Esophagus (tissue), 2 donors: ENCODE data around the gene UNC93B1. TPM values are rescaled to one million over a fixed set of nuclear protein-coding genes. Genes with fewer than 3 reads are reported as not detected.

Experiments
- H3K27ac ChIP-seq, 2 donors: one replicate each; pipeline ENCODE4 v1.5.1; 2013; ENCODE audit warnings: low read depth in 2 of 2, mild to moderate bottlenecking in 2 of 2, inconsistent platforms in 1 of 2, low read length in 1 of 2, moderate library complexity in 1 of 2
- H3K27me3 ChIP-seq, 2 donors: one replicate each; pipeline ENCODE4 v1.6.1; 2013; ENCODE audit warnings: low read length in 2 of 2, control low read depth in 1 of 2, mild to moderate bottlenecking in 1 of 2; ENCODE audit not compliant: insufficient read depth in 2 of 2, control insufficient read depth in 1 of 2
- H3K36me3 ChIP-seq, 2 donors: one replicate each; pipeline ENCODE4 v1.6.1; 2013; ENCODE audit warnings: low read length in 1 of 2; ENCODE audit not compliant: control insufficient read depth in 2 of 2, insufficient read depth in 2 of 2
- H3K4me1 ChIP-seq, 2 donors: one replicate each; pipeline ENCODE4 v1.6.1; 2013; ENCODE audit warnings: low read length in 1 of 2; ENCODE audit not compliant: control insufficient read depth in 2 of 2, insufficient read depth in 2 of 2
- H3K4me3 ChIP-seq, 2 donors: one replicate each; pipeline ENCODE4 v1.5.1; 2013; ENCODE audit warnings: low read length in 2 of 2, mild to moderate bottlenecking in 2 of 2, low read depth in 1 of 2, moderate library complexity in 1 of 2
- H3K9me3 ChIP-seq, 2 donors: one replicate each; pipeline ENCODE4 v1.6.1; 2013; ENCODE audit warnings: mild to moderate bottlenecking in 2 of 2, low read depth in 1 of 2, low read length in 1 of 2, moderate library complexity in 1 of 2; ENCODE audit not compliant: control insufficient read depth in 2 of 2, insufficient read depth in 1 of 2
- WGBS, 2 donors: extraction: QIAGEN DNeasy Blood & Tissue Kit; methylation state at CpG; one replicate each; pipeline ENCODE4 v1.1.7; 2013; 5-methylcytosine and 5-hydroxymethylcytosine counted together
- polyA plus RNA-seq, 2 donors: library from polyadenylated mRNA; stranded (reverse); fragments of 200-250 nt; gene quantifications; one replicate each; pipeline ENCODE4 v1.2.3, GENCODE V29; 2013
- donor health status: healthy with polysubstance abuse.
- donor health status: Bipolar disorder and iron deficiency.

The UNC93B1 gene
- polyA plus RNA-seq, 2 donors = 20.5 to 24.4 TPM

DNA sequence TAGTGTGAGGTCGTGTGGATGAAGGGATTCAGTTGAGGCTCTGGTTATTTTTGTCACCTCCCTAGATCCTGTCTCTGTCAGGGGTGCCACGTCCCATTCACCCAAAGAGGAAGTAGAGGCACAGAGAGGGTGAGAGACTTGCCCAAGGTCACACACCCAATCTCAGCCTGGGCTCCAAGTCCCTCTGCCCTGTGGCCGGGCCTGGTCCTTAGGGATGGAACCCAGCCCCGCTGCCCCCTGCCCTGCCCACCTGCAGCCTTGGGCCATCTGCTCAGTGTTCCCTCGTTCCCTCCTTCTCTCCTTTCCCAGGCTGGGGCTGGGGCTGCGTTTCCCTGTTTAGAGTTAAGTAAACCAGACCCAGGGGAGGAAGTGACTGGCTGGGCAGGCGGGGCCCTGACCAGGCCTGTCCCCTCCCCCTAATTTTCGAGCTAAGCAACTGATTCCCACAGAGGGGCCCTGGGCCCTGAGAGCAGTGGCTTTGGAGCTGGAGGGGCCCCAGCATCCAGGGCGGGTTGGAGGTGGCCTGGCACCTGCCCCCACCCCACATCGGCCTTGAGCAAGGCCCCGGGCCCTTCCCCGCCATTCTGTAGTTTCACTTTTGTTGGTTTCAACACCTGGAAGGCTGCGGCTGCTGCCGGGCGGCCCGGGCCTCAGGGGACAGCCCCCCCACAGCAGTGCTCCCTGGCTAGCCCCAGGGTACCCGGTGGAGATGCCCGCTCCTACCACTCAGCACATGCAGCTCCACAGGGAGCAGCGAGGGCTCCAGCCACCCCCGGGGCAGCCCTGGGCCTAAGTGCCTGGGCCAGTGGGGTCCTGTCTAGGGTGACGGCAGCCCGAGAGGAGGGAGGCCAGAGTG, 36.4 kb upstream of the UNC93B1 start:
- peaks cover 0 to 25% of the 10 kb centered on the region in 2 donors for H3K36me3 ChIP-seq
- H3K9me3 ChIP-seq = no peaks in the 10 kb centered on the region
- peaks cover 12 to 23% of the 10 kb centered on the region in 2 donors for H3K4me1 ChIP-seq
- H3K4me3 ChIP-seq = peak overlapping the region; percentile 46 to 71
- H3K27me3 ChIP-seq = no peaks in the 10 kb centered on the region
- WGBS, 2 donors = 6 to 16% methylated on average over 22 of the region's 22 CpGs
- H3K27ac ChIP-seq = peak overlapping the region; percentile 78 to 82

DNA sequence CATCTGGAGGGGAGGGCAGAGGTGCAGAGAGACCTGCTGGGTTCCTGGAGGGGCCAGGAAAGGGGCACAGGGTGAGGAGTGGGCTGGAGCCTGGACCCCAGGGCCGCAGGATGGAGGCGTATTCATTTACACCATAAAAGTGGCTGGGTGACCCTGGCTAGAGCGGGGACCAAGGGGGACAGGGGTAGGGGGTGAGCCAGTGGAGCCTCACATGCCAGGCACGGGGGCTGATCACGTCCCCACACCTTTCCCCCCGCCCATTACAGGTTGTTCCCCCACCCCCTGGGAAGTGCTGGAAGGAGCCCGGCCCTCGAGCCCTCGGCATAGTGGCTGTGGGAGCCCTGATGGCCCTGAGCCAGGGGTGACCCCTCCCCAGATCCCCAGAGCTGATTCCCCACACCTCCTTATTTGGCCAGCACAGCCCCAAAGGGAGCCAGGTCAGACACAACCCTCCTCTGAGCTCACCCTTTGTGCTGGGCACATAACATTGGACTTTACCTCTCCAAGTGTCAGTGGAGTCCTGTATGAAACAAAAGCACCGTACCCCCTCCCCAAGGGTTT, 35.7 kb upstream of the UNC93B1 start:
- H3K27ac ChIP-seq = peak overlapping the region; percentile 83 to 84
- H3K4me3 ChIP-seq = peak overlapping the region; percentile 71 to 72
- H3K36me3 ChIP-seq = peaks cover 0 to 21% of the 10 kb centered on the region in 2 donors
- no peaks in the 10 kb centered on the region for H3K27me3 ChIP-seq
- H3K4me1 ChIP-seq = peaks cover 12 to 23% of the 10 kb centered on the region in 2 donors
- 18 to 24% methylated on average over 10 of the region's 10 CpGs for WGBS, 2 donors
- no peaks in the 10 kb centered on the region for H3K9me3 ChIP-seq

DNA sequence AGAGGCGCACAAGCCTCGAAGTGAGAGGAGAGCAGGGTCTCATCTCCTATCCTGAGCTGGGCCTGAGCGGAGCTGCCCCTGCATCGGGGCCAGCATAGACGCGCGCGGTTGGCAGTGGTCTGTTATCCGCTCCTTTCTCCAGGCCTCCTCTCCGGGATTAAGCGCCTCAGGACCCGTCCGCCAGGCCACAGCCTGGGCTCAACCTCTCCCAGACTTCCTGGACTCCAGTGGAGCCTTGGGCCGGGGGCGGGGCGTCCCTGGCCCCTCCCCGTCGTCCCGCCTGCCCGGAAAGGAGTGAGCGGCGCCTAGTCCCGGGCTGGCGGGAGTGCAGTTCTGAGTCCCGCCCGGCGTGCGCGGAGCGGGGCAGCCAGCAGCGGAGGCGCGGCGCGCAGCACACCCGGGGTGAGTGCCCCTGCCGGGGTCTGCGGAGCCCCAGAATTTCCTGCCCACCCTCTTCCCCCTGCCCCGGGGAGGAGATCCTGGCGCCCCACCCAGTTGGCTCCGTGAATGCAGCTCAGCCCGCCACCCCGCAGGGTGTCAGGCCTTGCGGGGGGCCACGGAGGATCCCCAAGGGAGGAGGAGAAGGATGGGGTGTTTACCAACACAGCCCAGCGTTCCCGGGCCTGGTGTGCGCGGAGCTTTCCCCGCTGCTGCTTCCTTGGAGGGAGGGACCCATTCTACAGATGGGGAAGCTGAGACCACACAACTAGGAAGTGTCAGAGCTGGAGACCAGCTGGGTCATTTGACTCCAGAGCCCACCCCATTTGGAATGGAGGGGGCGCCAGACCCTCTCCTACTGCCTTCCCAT, 35.0 kb upstream of the UNC93B1 start, which contains the start of gene TCIRG1:
TCIRG1 (plus strand) TSS at position 308 of the 808 bp plus-strand sequence. CDS start 2,247 bp downstream, outside the sequence.
- Histone ChIP-seq H3K4me3 (peak within 1 kb of the TSS; percentile 71 to 72), H3K9me3 (no peaks in the 10 kb centered on the region), H3K4me1 (peaks cover 12 to 23% of the 10 kb centered on the region in 2 donors), H3K27ac (peak within 1 kb of the TSS; percentile 83 to 84), H3K27me3 (no peaks in the 10 kb centered on the region), H3K36me3 (peaks cover 0 to 22% of the 10 kb centered on the region in 2 donors)
- 4% methylated on average over 49 to 51 of the region's 51 CpGs for WGBS, 2 donors

DNA sequence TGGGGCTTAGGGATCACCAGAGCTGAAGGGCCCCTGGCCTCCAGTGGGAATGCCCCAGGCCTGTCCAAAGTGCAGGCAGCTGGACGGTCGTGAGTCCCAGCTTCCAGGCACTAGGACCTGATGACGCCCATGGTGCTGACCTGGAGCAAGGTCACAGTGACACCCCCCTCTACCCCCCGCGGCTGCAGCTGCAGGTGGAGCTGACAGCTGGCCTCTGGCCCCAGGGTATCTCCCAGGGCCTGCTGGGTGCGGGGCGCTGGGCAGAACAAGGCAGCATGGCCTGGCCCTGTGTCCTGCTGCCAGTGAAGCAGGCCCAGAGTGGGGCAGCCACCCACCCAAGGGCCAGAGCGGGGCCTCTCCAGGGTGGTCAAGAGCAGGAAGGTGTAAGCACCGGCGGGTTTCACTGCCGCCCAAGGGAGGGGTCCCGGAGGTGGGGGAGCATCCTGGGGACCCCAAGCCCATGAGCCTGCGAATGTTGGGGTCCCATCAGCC, 34.4 kb upstream of the UNC93B1 start:
- H3K4me1 ChIP-seq = peaks cover 12 to 23% of the 10 kb centered on the region in 2 donors
- no peaks in the 10 kb centered on the region for H3K27me3 ChIP-seq
- peak overlapping the region; percentile 83 to 84 for H3K27ac ChIP-seq
- no peaks in the 10 kb centered on the region for H3K9me3 ChIP-seq
- peak overlapping the region; percentile 71 to 72 for H3K4me3 ChIP-seq
- WGBS, 2 donors = 24 to 30% methylated on average over 13 of the region's 13 CpGs
- H3K36me3 ChIP-seq = peaks cover 0 to 25% of the 10 kb centered on the region in 2 donors

DNA sequence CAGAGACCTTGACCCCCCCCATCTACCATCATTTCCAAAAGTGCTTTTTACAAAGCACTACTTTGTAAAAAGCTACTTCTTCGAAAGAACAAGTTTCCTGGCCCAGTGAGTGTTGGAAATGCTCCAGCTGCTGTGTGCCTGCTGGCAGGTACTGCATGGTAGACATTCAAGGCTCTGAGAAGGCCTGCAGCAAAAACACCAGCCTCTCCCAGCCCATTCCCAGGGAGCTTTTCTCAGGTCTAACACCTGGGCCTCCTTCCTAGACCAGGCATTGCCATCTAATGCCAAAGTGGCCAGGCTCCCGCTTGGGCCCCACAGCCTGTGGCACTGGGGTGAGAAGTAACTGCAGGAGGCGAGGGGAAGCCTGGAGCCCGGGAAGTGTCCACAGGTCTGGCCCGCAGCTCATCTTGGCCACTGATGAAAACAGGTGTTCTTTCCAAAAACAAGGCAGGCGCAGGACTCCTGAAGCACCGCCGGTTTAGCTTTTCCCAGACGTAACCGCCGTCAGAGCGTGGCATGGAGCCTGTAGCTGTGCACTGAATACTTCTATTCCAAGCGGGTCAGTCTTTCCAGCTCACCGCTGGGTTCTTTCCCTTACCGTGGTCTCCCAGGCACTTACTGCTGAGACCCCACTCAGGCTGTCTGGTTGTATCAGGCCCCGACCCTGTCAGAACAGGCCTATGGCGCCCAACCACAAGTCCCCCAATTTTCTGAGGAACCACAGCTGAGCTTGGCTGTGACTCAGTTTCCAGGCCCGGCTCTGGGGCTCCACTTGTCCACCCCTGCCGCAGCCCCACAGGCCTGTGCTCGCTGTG, 33.7 kb upstream of the UNC93B1 start:
- H3K9me3 ChIP-seq = no peaks in the 10 kb centered on the region
- H3K36me3 ChIP-seq = peaks cover 0 to 30% of the 10 kb centered on the region in 2 donors
- no peaks in the 10 kb centered on the region for H3K27me3 ChIP-seq
- H3K4me3 ChIP-seq = no peak overlapping the region
- 72 to 79% methylated on average over 20 of the region's 20 CpGs for WGBS, 2 donors
- H3K27ac ChIP-seq = peak overlapping the region; percentile 67 to 84
- H3K4me1 ChIP-seq = peaks cover 12 to 27% of the 10 kb centered on the region in 2 donors

DNA sequence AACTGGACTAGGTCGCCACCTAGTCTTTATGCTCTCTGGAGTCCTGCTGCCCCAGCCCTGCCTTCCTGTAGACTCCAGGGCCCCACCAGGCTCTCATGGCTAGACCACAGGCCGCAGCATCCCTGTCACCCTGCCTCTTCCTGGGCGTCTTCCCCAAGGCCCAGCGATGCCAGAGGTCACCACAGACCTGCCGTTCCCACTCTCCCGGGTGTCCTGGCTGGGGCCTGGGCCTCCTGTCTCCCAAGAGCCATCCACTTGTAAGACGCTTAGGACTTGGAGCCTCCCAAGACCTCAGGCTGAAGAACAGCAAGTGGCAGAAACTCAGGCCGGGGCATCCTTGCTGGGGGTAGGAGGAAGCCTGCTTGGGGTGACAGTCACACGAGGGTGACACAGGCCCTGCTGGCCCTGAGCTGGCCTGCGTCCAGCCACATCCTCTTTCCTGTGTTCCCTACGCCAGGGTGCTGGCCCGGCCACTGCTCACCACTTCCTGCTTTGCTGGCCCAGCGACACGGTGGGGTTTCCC, 32.9 kb upstream of the UNC93B1 start:
- Histone ChIP-seq H3K9me3 (no peaks in the 10 kb centered on the region), H3K27ac (peak overlapping the region; percentile 67 to 78), H3K36me3 (peaks cover 0 to 27% of the 10 kb centered on the region in 2 donors), H3K4me3 (no peak overlapping the region), H3K4me1 (peaks cover 12 to 29% of the 10 kb centered on the region in 2 donors), H3K27me3 (no peaks in the 10 kb centered on the region)
- 66 to 67% methylated on average over 14 of the region's 14 CpGs for WGBS, 2 donors

DNA sequence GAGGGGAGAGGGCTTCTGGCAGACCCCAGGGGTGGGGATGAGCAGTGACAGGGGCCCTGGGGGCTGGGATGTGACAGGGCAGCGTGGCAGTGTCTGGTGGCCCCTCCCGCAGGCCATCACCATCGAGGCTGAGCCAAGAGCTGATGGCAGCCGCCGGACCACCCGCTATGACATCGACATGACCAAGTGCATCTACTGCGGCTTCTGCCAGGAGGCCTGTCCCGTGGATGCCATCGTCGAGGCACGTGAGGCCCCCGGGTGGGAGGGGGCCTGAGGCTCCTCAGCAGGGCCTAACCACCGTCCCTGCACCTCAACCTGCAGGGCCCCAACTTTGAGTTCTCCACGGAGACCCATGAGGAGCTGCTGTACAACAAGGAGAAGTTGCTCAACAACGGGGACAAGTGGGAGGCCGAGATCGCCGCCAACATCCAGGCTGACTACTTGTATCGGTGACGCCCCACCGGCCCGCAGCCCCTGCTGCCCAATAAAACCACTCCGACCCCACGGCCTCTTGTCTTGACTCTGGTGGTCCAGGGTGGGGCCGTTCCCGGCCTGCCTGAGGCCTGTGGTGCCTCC, 32.3 kb upstream of the UNC93B1 start:
- Histone ChIP-seq H3K4me3 (no peak overlapping the region), H3K4me1 (peaks cover 11 to 29% of the 10 kb centered on the region in 2 donors), H3K9me3 (no peaks in the 10 kb centered on the region), H3K27ac (peak overlapping the region; percentile 67 to 78), H3K27me3 (no peaks in the 10 kb centered on the region), H3K36me3 (peaks cover 0 to 24% of the 10 kb centered on the region in 2 donors)
- 80 to 83% methylated on average over 26 to 27 of the region's 27 CpGs for WGBS, 2 donors

DNA sequence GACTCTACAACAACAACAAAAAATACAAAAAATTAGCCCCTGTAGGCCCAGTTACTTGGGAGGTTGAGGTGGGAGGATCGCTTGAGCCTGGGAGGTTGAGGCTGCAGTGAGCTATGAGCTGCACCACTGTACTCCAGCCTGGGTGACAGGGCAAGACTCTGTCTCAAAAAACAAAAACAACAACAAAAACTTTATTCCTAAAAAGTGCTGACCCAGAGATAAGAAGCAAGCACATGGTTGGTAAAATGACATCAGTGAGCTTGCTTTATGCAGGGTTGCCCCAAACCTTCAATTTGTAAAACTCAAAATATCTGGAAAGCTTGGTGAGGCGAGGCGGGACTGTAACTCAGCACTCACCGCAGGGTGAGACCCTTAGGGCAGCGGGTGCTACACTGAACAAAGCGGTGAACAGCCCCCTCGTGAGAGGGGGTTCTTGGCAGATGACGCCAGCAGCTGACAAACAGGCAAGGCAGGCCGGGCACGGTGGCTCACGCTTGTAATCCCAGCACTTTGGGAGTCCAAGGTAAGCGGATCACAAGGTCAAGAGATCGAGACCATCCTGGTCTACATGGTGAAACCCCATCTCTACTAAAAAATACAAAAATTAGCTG, 31.5 kb upstream of the UNC93B1 start:
- H3K27ac ChIP-seq = no peak overlapping the region
- H3K4me1 ChIP-seq = peaks cover 6 to 29% of the 10 kb centered on the region in 2 donors
- no peaks in the 10 kb centered on the region for H3K27me3 ChIP-seq
- no peak overlapping the region for H3K4me3 ChIP-seq
- peaks cover 0 to 24% of the 10 kb centered on the region in 2 donors for H3K36me3 ChIP-seq
- 88 to 91% methylated on average over 13 of the region's 13 CpGs for WGBS, 2 donors
- no peaks in the 10 kb centered on the region for H3K9me3 ChIP-seq
